HG02759 (cell line): ENCODE data around the gene IHH.

Experiments used
- ATAC-seq: cut with Tn5 transposase; IDR thresholded peaks from one replicate; pipeline ENCODE4 v1.9.1; 2021; ENCODE audit warnings: mild to moderate bottlenecking, moderate library complexity; ENCODE audit not compliant: unreplicated experiment

Gene IHH

DNA sequence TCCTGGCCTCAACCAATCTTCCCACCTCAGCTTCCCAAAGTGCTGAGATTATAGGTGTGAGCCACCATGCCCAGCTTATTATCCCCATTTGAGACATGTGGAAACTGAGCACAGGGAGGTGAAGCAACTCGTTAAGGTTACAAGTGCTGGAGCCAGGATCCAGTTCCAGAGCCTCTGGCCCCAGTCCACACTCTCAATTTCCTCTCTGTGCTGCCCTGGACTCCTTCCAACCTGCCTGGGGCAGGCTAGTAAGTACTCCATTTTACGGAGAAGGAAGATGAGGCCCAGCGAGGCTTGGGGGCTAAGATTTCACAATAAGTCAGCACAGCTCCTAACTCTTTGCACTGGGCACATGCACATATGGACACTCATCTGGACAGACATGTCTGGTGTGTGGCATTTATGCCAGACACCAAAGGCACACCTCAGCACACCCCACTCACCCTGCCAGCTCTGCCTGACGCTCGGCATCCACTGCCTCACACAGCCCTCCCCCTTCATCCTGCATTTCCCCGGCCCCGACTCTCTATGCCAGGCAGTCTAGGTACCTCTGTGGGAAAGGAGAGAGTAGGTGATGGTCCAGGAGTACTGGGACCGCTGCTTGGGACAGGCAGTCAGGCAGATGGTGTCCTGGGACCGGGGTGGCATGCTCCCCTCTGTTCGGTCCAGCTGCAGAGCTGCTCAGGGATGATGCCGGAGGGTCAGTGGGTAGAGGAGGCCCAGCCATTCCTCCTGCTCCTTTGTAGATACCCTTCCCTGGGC lies 39.9 kb downstream of the IHH start:
- no peak for ATAC-seq

DNA sequence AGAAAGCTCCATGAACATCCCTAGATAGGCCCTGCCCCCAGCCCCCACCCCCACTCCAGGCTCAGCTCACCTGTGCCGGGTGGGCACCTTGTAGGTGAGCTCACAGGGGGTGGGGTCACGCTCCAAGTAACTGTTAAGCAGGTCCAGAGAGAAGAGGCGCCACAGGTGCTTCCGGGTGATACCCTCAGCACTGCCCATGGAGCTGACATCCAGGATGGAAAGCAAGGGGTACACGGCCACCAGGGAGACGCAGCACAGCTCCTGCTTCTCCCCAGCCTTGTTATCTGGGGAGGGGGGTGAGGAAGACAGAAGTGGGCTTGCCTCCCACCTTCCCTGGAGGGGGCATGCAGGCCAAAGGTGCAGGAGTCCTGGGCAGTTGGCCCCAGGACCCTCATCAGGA lies 41.3 kb downstream of the IHH start:
- no peak for ATAC-seq

DNA sequence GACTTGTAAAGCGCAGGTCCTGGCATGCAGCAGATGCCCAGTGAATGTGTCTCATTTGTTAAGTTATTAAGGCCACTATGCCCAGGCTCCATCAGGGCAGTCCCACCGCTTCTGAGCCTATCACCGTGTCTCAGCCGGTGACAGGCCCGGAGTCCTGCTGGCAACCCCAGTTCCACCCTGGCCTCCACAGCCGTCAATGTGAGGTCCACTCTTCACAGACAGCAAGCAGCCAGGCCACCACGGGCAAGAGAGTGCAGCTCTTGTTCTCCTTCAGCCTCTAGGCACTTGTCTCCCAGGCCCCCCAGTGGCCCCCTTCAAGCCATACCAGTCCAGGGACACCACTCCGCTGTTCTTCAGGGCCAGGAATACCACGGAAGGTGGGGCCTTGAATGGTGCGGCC lies 42.0 kb downstream of the IHH start:
- no peak for ATAC-seq

DNA sequence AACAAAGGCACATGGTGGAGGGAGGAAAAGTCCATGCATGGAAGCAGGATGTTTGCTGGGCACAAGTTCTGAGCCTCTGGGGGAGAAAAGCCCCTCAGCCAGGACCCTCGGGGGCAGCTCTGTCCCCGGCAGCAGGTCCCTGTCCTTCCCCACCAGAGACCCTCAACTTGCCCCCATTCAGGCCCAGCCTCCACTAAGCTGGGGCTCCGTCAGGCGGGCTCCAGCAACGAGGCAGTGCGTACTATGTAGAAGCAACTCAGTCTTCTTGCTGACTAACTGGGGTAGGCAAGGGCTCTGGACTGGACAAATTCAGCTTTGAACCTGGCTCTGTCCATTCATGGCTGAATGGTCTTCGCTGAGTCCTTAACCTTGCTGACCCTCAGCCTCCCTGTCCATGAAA lies 42.4 kb downstream of the IHH start:
- no peak for ATAC-seq

DNA sequence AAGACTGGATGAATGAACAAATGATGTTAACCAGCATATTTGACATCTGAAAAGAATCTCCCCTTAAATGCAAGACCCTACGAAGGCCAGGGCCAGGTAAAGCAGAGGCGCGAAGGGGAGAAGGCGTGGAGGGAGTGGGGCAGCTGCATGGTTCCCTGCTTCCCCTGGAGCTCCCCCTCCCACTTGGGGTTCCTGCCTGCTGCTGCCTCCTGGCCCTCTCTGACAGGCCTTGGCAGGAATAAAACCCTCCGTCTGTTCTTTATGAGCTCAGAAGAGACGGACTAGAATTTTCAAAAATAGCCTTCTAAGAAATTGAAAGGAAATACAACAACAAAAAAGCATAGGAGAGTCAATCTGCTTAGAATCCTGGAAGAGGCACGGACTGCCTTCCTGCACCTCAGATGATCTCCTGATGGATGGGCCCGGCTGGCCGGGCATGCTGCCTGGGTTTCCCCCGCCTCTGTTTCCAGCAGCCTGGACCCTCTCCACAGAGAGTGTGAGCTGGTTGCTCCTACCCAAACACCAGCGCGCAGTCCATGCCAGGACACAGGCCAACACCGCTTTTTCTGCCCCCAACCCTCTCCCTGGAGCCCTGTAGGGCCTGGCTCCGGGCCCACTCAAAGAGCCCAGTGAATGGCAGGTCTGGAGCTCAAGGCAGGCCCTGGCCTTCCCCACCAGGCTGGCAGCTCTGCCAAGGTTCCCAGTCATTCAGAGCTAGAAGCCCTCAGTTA lies 43.4 kb downstream of the IHH start:
- no peak for ATAC-seq

DNA sequence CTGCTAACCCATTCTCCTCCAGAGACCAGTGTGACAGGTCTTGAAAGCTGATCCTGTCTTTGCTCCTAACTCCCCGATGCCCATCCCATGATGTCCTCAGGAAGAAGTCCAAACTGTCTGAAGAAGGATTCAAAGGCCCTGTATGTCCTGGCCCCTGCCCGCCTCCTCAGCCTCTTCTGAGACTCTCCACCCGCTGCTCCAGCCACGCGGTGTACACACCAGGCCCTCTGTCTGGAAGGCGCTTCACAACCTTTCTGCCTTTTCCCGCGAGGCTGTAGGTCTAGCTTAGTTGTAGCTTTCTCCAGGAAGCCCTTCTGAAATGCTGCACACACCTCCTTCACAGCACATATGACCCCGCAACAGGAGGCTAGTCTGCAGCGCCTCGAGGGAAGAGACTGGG lies 44.0 kb downstream of the IHH start:
- ATAC-seq = no peak

DNA sequence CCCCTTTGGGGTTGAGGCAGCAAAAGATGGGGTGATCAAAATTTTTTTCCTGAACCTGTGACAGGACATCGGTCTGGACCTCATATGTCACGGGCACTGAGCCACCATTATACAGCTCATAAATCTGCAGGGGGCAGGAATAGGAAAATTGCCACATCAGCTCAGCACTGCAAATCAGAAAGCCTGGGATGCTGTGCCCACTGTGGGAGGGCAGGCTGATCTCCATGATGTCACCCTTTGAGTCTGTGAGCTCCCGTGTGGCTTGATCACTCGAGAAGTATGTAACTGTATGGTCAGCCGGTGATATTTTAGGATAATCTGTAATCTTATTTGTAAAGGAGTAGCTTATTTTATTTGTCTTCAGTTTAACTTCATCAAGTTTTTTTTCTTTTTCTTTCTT lies 49.8 kb downstream of the IHH start:
- no peak for ATAC-seq

DNA sequence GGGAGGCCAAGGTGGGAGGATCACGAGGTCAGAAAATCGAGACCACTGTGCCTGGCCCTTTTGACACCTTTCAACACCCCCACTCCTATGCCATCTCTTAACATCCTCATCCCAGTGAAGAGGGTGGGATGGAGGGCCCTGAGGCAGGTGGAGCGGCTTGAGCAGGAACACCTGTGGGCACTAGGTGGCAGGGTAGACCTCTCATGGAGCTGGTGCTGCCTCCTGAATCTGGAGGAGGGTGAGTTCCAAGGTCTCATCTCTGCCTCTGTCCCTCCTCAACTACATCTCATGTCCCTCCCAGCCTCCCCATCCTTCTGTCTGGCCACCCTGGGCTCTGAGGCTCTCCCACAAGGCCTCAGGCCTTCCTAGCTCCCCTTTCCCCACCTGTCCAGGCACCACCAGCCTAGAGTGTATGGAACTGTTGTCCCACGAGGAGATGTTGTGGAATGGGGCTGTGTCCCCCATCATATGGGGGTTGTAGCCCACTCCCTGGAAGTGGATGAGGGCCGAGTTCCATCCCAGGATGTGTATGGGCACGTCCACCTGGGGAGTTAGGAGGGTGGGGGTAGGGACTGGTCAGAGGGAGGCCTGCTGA lies 50.5 kb downstream of the IHH start:
- ATAC-seq = no peak

DNA sequence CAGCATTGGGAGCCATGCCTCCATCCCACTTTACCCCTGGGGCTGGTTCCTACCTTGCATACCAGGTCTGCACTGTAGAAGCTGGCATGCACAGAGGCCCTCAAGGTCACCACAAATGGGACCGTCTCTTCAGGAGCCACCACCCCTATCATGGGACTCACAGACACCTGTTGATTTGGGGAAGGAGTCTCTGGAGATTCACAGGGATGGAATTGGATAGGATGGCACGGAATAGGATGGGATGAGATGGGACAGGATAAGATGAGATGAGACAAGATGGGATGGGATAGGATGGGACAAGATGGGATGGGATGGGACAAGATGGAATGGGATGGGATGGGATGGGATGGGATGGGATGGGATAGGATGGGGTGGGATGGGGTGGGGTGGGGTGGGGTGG lies 51.4 kb downstream of the IHH start:
- no peak for ATAC-seq
